ENCODE data around the gene APOOL.
"Not testable (repeated sequence)": the region's sequence is repeated elsewhere in the genome, so short reads cannot be mapped to it uniquely, and the experiment has no call there.

The APOOL gene

GRCh38 chrX:85012098-85012497, 8.4 kb downstream of the APOOL start:
- Histone ChIP-seq H2AFZ (ENCODE audit: low read depth, low read length, severe bottlenecking) (no peak overlapping the region), H3K79me2 (ENCODE audit: insufficient read depth, low read length) (no peaks in the 10 kb centered on the region)

GRCh38 chrX:85015351-85015750, 11.7 kb downstream of the APOOL start:
- not testable (repeated sequence) for H3K9me3 ChIP-seq (ENCODE audit: insufficient read depth, low read length); H3F3A ChIP-seq (ENCODE audit: insufficient read depth); H2AFZ ChIP-seq (ENCODE audit: low read depth, low read length, severe bottlenecking); H3K4me3 ChIP-seq (ENCODE audit: insufficient read depth, low read length, poor library complexity, severe bottlenecking); H3K9me2 ChIP-seq (replicated peaks; ENCODE audit: insufficient read depth, low read length); H4K20me1 ChIP-seq (ENCODE audit: low read depth, low read length); H3K36me3 ChIP-seq (ENCODE audit: low read length); H3K27me3 ChIP-seq (ENCODE audit: low read length); H3K27ac ChIP-seq (ENCODE audit: low read depth, low read length); H3K79me2 ChIP-seq (ENCODE audit: insufficient read depth, low read length); H3K9ac ChIP-seq (ENCODE audit: low read length); H3K4me2 ChIP-seq (ENCODE audit: low read depth, low read length, poor library complexity, severe bottlenecking)

More at GRCh38 chrX:85012098-85012497, 8.4 kb downstream of the APOOL start:
- TF ChIP-seq EZH2phosphoT487 (conservative IDR thresholded peaks at IDR 0.05; ENCODE audit: low read length) (no peak), CTCF (IDR thresholded peaks at IDR 0.05; ENCODE audit: insufficient read depth, low read length, poor library complexity, severe bottlenecking) (no peak)
- H3K9me2 ChIP-seq (replicated peaks; ENCODE audit: insufficient read depth, low read length), result no peaks in the 10 kb centered on the region
- no peak overlapping the region for H3K4me3 ChIP-seq (ENCODE audit: insufficient read depth, low read length, poor library complexity, severe bottlenecking)
- no peak overlapping the region for H3K9ac ChIP-seq (ENCODE audit: low read length)
- H3K4me2 ChIP-seq (ENCODE audit: low read depth, low read length, poor library complexity, severe bottlenecking), result no peak overlapping the region
- H3K36me3 ChIP-seq (ENCODE audit: low read length), result no peaks in the 10 kb centered on the region
- no peak overlapping the region for H3K27ac ChIP-seq (ENCODE audit: low read depth, low read length)
- H3K9me3 ChIP-seq (ENCODE audit: insufficient read depth, low read length), result no peaks in the 10 kb centered on the region
- no peaks in the 10 kb centered on the region for H3F3A ChIP-seq (ENCODE audit: insufficient read depth)
- H4K20me1 ChIP-seq (ENCODE audit: low read depth, low read length), result no peaks in the 10 kb centered on the region
- H3K27me3 ChIP-seq (ENCODE audit: low read length), result no peaks in the 10 kb centered on the region

GRCh38 chrX:85017721-85018120, 14.0 kb downstream of the APOOL start:
- H3F3A ChIP-seq (ENCODE audit: insufficient read depth), result no peaks in the 10 kb centered on the region
- H2AFZ ChIP-seq (ENCODE audit: low read depth, low read length, severe bottlenecking), result no peak overlapping the region
- no peaks in the 10 kb centered on the region for H3K27me3 ChIP-seq (ENCODE audit: low read length)
- H3K79me2 ChIP-seq (ENCODE audit: insufficient read depth, low read length), result no peaks in the 10 kb centered on the region
- no peaks in the 10 kb centered on the region for H3K9me2 ChIP-seq (replicated peaks; ENCODE audit: insufficient read depth, low read length)
- no peaks in the 10 kb centered on the region for H3K36me3 ChIP-seq (ENCODE audit: low read length)
- TF ChIP-seq CTCF (IDR thresholded peaks at IDR 0.05; ENCODE audit: insufficient read depth, low read length, poor library complexity, severe bottlenecking) (no peak), EZH2phosphoT487 (conservative IDR thresholded peaks at IDR 0.05; ENCODE audit: low read length) (no peak)
- H3K4me2 ChIP-seq (ENCODE audit: low read depth, low read length, poor library complexity, severe bottlenecking), result no peak overlapping the region
- no peaks in the 10 kb centered on the region for H3K9me3 ChIP-seq (ENCODE audit: insufficient read depth, low read length)
- H3K9ac ChIP-seq (ENCODE audit: low read length), result no peak overlapping the region
- H3K27ac ChIP-seq (ENCODE audit: low read depth, low read length), result no peak overlapping the region
- no peaks in the 10 kb centered on the region for H4K20me1 ChIP-seq (ENCODE audit: low read depth, low read length)
- no peak overlapping the region for H3K4me3 ChIP-seq (ENCODE audit: insufficient read depth, low read length, poor library complexity, severe bottlenecking)

- TF ChIP-seq CTCF (IDR thresholded peaks at IDR 0.05; ENCODE audit: insufficient read depth, low read length, poor library complexity, severe bottlenecking), result no peak
- no peak overlapping the region for H2AFZ ChIP-seq (ENCODE audit: low read depth, low read length, severe bottlenecking)
- no peaks in the 10 kb centered on the region for H3K9me2 ChIP-seq (replicated peaks; ENCODE audit: insufficient read depth, low read length)
- no peaks in the 10 kb centered on the region for H4K20me1 ChIP-seq (ENCODE audit: low read depth, low read length)
- no peak overlapping the region for H3K4me2 ChIP-seq (ENCODE audit: low read depth, low read length, poor library complexity, severe bottlenecking)
- H3K36me3 ChIP-seq (ENCODE audit: low read length), result no peaks in the 10 kb centered on the region
- H3K9me3 ChIP-seq (ENCODE audit: insufficient read depth, low read length), result no peaks in the 10 kb centered on the region
- H3K9ac ChIP-seq (ENCODE audit: low read length), result no peak overlapping the region
- no peak overlapping the region for H3K4me3 ChIP-seq (ENCODE audit: insufficient read depth, low read length, poor library complexity, severe bottlenecking)
- H3K27me3 ChIP-seq (ENCODE audit: low read length), result no peaks in the 10 kb centered on the region
- H3K27ac ChIP-seq (ENCODE audit: low read depth, low read length), result no peak overlapping the region
- H3F3A ChIP-seq (ENCODE audit: insufficient read depth), result no peaks in the 10 kb centered on the region
- no peaks in the 10 kb centered on the region for H3K79me2 ChIP-seq (ENCODE audit: insufficient read depth, low read length)
These were observed 14.8 kb downstream of the APOOL start for GRCh38 chrX:85018471-85018870.

All from SU-DHL-6 (cell line).